MG63 (cell line): Measurements from ENCODE around the gene RAI2. TPM values are rescaled to one million over a fixed set of nuclear protein-coding genes. Genes with fewer than 3 reads are reported as not detected.

Experiments
- DNase-seq: peaks from one replicate; pipeline ENCODE4 v3.0.0-alpha.2; 2020
- H3K27me3 ChIP-seq: fragments of 250-450 bp; sonication (Bioruptor Pico); 2 replicates; pipeline ENCODE4 v1.5.1; 2020; ENCODE audit warnings: mild to moderate bottlenecking, moderate library complexity
- H3K36me3 ChIP-seq: fragments of 250-450 bp; sonication (Bioruptor Pico); 2 replicates; pipeline ENCODE4 v1.5.1; 2020; ENCODE audit warnings: mild to moderate bottlenecking, moderate library complexity
- H3K4me3 ChIP-seq: fragments of 250-450 bp; sonication (Bioruptor Pico); 2 replicates; pipeline ENCODE4 v1.5.1; 2020; ENCODE audit warnings: mild to moderate bottlenecking, moderate library complexity
- H3K9me3 ChIP-seq: fragments of 250-450 bp; sonication (Bioruptor Pico); 2 replicates; pipeline ENCODE4 v1.5.1; 2020; ENCODE audit warnings: mild to moderate bottlenecking, moderate library complexity
- total RNA-seq: library from RNA; depleted of rRNA; stranded (reverse); fragments of >200 nt; shearing (Covaris generic); gene quantifications from 2 replicates; pipeline ENCODE4 v1.2.3, GENCODE V29; 2014; ENCODE audit warnings: low replicate concordance

The RAI2 gene
- total RNA-seq, 1 experiment from 2014 or later = not detected

DNA sequence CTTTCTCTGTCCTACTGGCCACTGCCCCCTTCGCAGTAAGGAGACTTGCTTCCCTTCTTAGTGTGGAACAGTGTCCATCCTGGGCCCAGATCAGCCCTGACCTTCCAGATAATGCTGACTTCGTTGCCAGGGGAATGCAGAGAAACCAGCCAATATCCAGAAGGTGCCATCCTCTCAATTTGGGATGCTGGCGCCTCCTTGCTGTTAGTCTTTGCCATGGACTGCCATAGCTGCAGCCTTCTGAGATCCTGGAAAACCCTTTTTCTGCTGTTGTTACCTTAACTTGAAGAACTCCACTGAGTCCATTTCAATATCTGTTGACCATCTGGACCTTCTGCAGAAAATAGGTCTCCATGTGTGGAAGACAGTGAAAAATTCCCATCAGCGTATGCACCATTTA lies 21.8 kb downstream of the RAI2 start:
- H3K9me3 ChIP-seq = no peaks in the 10 kb centered on the region
- H3K4me3 ChIP-seq = no peak overlapping the region
- H3K27me3 ChIP-seq = no peaks in the 10 kb centered on the region; the same call in 1 of the 2 replicates
- no peaks in the 10 kb centered on the region for H3K36me3 ChIP-seq
- no peak for DNase-seq

- no peaks in the 10 kb centered on the region for H3K36me3 ChIP-seq
- H3K27me3 ChIP-seq = no peaks in the 10 kb centered on the region
- H3K9me3 ChIP-seq = no peaks in the 10 kb centered on the region
- no peak for DNase-seq
- no peak overlapping the region for H3K4me3 ChIP-seq
Measured at GRCh38 chrX:17836830-17837229, 24.3 kb downstream of the RAI2 start.

DNA sequence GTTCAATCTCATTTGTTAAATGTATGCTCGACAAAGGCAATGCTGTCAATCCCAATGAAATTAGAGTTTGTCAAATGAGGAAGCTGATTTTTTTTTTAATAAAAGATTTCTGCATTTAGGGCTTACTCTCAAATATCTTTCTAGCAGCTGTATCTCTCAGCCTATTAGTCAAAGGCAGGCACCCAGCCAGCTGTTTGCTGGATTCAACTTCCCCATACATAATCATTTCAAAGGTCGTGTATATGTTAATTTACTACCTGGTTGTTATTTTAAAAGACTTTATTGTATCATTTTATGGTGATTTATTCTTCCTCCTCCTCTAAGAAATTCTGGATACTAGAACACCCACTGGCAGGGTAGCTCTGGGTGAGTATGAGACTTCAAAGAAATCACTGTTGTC lies 27.1 kb downstream of the RAI2 start:
- no peaks in the 10 kb centered on the region for H3K36me3 ChIP-seq
- DNase-seq = peak; percentile 23
- H3K27me3 ChIP-seq = no peaks in the 10 kb centered on the region
- no peaks in the 10 kb centered on the region for H3K9me3 ChIP-seq
- no peak overlapping the region for H3K4me3 ChIP-seq

DNA sequence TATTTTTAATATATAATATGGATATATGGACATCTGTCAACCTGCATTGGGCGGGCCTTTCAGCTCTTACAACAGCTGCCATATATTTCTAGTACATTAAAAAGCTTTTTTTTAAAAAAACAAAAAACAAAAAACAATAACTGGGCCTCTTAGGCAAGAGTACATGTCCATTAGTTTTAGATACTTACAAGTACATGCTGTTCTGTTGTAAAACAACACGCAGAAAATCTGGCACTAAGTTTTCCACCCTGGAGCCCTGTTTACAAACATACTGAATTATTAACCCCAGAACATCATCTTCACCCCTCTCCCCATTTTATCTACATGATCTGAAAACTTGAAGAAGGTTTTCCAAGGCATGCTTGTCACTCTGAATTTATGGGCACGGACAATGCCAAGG lies 29.8 kb downstream of the RAI2 start:
- H3K4me3 ChIP-seq = no peak overlapping the region
- no peaks in the 10 kb centered on the region for H3K27me3 ChIP-seq
- H3K36me3 ChIP-seq = no peaks in the 10 kb centered on the region
- DNase-seq = no peak
- H3K9me3 ChIP-seq = no peaks in the 10 kb centered on the region; the same call in 1 of the 2 replicates

DNA sequence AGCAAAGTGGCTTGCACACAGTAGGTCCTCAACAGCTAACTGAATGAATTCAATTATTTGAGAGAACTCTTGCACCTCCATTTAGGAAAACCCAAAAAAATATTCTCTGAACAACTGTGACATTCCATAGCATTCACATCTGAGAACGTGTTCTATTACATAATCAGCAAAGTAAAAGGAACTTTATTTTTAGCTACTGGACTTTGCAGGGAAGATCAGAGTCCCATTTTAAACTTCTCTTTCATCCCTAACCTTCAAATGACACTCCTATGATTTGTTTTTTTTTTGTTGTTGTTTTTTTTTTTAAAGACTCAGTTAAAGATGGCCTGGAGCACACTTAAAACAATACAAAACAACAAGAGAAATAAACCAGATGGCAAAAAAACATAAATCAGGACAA lies 30.9 kb downstream of the RAI2 start:
- no peaks in the 10 kb centered on the region for H3K27me3 ChIP-seq
- no peak for DNase-seq
- H3K36me3 ChIP-seq = no peaks in the 10 kb centered on the region
- peaks cover 2% of the 10 kb centered on the region; the same call in 1 of the 2 replicates for H3K9me3 ChIP-seq
- no peak overlapping the region for H3K4me3 ChIP-seq

- H3K27me3 ChIP-seq = no peaks in the 10 kb centered on the region
- no peak for DNase-seq
- no peak overlapping the region for H3K4me3 ChIP-seq
- H3K36me3 ChIP-seq = no peaks in the 10 kb centered on the region
- peaks cover 2% of the 10 kb centered on the region; the same call in 1 of the 2 replicates for H3K9me3 ChIP-seq
Measured at GRCh38 chrX:17829566-17829965, 31.5 kb downstream of the RAI2 start.

- peak; percentile 79 for DNase-seq
- H3K36me3 ChIP-seq = no peaks in the 10 kb centered on the region
- no peak overlapping the region for H3K4me3 ChIP-seq
- no peaks in the 10 kb centered on the region for H3K27me3 ChIP-seq
- peaks cover 2% of the 10 kb centered on the region; the same call in 1 of the 2 replicates for H3K9me3 ChIP-seq
Measured at GRCh38 chrX:17828171-17828570, 32.9 kb downstream of the RAI2 start.

GRCh38 chrX:17826609-17827496 lies 34.2 kb downstream of the RAI2 start:
- H3K36me3 ChIP-seq = no peaks in the 10 kb centered on the region
- peaks cover 2% of the 10 kb centered on the region; the same call in 1 of the 2 replicates for H3K9me3 ChIP-seq
- H3K27me3 ChIP-seq = no peaks in the 10 kb centered on the region
- no peak overlapping the region for H3K4me3 ChIP-seq
- peak; percentile 49 for DNase-seq

DNA sequence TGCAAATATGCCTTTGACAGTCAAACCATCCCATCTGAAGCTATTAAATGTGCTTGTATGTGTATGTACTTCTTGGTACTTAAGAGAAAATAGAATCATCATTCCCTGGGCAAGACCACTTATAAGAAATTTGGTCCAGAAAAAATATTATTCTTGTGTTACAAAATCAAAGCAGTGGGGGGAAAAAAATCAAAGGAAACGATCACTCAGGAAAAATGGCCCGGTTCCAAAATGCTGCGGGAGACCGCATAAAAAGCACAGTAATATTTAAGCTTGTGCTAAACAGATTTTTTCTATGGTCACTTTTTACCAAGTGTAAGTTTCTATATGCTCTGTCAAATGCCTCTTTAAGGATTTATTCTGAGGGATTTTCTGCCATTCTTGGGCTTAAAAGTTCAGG lies 36.1 kb downstream of the RAI2 start:
- Histone ChIP-seq H3K4me3 (no peak overlapping the region), H3K9me3 (peaks cover 2% of the 10 kb centered on the region; the same call in 1 of the 2 replicates), H3K27me3 (no peaks in the 10 kb centered on the region), H3K36me3 (no peaks in the 10 kb centered on the region)
- no peak for DNase-seq

DNA sequence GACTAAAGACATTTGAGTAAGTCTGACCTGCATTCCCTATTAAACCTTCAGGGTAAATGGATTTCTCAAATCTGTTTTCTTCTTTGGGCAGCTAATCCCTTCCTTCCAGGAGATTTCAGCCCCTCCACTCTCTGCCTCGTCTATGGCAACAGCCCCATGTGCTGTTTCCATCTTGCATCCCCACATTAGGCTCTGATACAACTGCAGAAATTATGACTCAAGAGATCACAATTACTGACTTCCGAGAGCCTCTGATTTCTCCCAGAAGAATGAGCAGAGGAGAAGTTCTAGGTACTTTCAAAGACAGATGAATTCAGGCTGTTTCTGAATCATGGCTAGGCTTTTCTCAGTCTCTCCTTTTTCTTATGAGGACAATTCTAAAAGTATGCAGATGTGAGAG lies 38.7 kb downstream of the RAI2 start:
- Histone ChIP-seq H3K36me3 (no peaks in the 10 kb centered on the region), H3K4me3 (no peak overlapping the region), H3K9me3 (peaks cover 2% of the 10 kb centered on the region; the same call in 1 of the 2 replicates), H3K27me3 (no peaks in the 10 kb centered on the region)
- DNase-seq = no peak

GRCh38 chrX:17820100-17820499 lies 41.0 kb downstream of the RAI2 start:
- Histone ChIP-seq H3K27me3 (no peaks in the 10 kb centered on the region), H3K4me3 (no peak overlapping the region), H3K9me3 (no peaks in the 10 kb centered on the region), H3K36me3 (no peaks in the 10 kb centered on the region)
- DNase-seq = no peak

GRCh38 chrX:17818726-17819125 lies 42.4 kb downstream of the RAI2 start:
- no peaks in the 10 kb centered on the region for H3K9me3 ChIP-seq
- H3K36me3 ChIP-seq = no peaks in the 10 kb centered on the region

DNA sequence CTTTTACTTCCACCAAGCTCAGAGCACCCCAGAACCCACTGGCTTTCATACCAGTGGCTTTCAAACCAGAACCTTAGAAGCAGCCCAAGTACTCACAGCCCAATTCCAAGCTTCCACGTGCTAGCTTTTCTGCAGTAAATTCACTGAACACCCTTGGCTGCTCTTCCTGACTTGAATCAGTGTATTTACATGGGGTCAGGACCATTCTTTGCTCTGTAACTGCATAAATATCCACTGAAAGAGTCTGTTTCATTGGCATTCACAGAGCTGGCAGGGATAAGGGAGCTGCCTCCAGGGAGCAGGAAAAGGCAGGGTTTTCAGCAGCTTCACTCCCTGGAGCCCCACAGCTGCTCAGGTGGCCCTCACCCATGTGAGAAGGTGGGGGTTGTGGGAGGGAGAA lies 43.8 kb downstream of the RAI2 start:
- H3K27me3 ChIP-seq = no peaks in the 10 kb centered on the region
- no peak overlapping the region for H3K4me3 ChIP-seq
- no peaks in the 10 kb centered on the region for H3K36me3 ChIP-seq
- no peaks in the 10 kb centered on the region for H3K9me3 ChIP-seq
- peak; percentile 35 for DNase-seq

More at GRCh38 chrX:17818726-17819125, 42.4 kb downstream of the RAI2 start:
- no peak for DNase-seq
- no peaks in the 10 kb centered on the region for H3K27me3 ChIP-seq
- no peak overlapping the region for H3K4me3 ChIP-seq

GRCh38 chrX:17814557-17814956 lies 46.5 kb downstream of the RAI2 start:
- no peak overlapping the region for H3K4me3 ChIP-seq
- peak; percentile 33 for DNase-seq
- H3K27me3 ChIP-seq = no peaks in the 10 kb centered on the region
- no peaks in the 10 kb centered on the region for H3K9me3 ChIP-seq
- H3K36me3 ChIP-seq = no peaks in the 10 kb centered on the region

DNA sequence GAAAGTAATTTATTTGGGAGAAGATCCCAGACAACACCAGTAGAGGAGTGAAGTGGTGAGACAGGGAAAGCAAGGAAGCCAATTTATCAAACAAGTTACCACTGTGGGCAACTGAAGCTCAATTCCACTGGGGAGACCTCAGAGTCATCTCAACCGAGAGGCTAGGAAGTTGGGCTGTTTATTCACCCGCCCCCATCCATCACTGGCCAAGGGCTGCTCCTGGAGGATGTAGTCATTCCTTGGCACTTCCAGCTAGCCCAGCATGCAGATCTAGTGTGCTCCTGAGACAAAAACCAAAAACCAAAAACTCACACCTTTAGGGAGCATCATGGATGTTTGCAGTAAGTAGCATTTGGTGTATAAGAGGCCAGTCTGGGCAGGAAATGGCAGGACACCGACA lies 47.0 kb downstream of the RAI2 start:
- H3K9me3 ChIP-seq = no peaks in the 10 kb centered on the region
- no peak overlapping the region for H3K4me3 ChIP-seq
- H3K36me3 ChIP-seq = no peaks in the 10 kb centered on the region
- peak; percentile 67 for DNase-seq
- no peaks in the 10 kb centered on the region for H3K27me3 ChIP-seq

- H3K27me3 ChIP-seq = no peaks in the 10 kb centered on the region
- no peaks in the 10 kb centered on the region for H3K9me3 ChIP-seq
- no peak for DNase-seq
- no peaks in the 10 kb centered on the region for H3K36me3 ChIP-seq
- H3K4me3 ChIP-seq = no peak overlapping the region
Measured at GRCh38 chrX:17813277-17813676, 47.8 kb downstream of the RAI2 start.

GRCh38 chrX:17812763-17813162 lies 48.3 kb downstream of the RAI2 start:
- Histone ChIP-seq H3K27me3 (no peaks in the 10 kb centered on the region), H3K4me3 (no peak overlapping the region), H3K36me3 (no peaks in the 10 kb centered on the region), H3K9me3 (no peaks in the 10 kb centered on the region)
- no peak for DNase-seq

- H3K36me3 ChIP-seq = no peaks in the 10 kb centered on the region
Measured at GRCh38 chrX:17809984-17810383, 51.1 kb downstream of the RAI2 start.

More at GRCh38 chrX:17809984-17810383, 51.1 kb downstream of the RAI2 start:
- Histone ChIP-seq H3K27me3 (no peaks in the 10 kb centered on the region), H3K4me3 (no peak overlapping the region), H3K9me3 (no peaks in the 10 kb centered on the region)
- no peak for DNase-seq
